ENCODE results near the gene PYCARD. TPM values are rescaled to one million over a fixed set of nuclear protein-coding genes. Genes with fewer than 3 reads are reported as not detected.
A peak's percentile ranks its signal among the peaks of the same experiment; 100 is the strongest.

Gene PYCARD
- total and polyA plus RNA-seq, 2 experiments from 2014 or later: 24.3 to 28.1 TPM

DNA sequence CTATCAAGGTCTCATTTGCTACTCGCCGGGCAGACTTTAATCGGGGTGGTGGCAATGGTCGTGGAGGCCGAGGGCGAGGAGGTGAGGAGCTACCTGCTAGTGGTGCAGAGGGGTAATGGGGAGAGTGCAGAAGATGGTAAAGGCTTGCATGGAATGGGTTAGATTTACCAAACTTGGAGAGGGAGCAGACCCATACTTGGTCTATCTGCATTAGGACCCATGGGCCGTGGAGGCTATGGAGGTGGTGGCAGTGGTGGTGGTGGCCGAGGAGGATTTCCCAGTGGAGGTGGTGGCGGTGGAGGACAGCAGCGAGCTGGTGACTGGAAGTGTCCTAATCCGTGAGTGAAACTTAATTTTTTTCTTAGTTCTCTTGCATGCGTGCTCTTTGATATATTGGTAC is 12.5 kb downstream of the PYCARD start:
- Histone ChIP-seq H3F3A (ENCODE audit: insufficient read depth) (peaks cover 100% of the 10 kb centered on the region), H3K4me2 (ENCODE audit: unreplicated experiment) (no peak overlapping the region), H2AFZ (no peak overlapping the region), H3K4me1 (ENCODE audit: insufficient read depth) (no peaks in the 10 kb centered on the region), H3K27ac (no peak overlapping the region), H3K4me3 (no peak overlapping the region), H3K27me3 (replicated peaks; ENCODE audit: insufficient read depth) (no peaks in the 10 kb centered on the region), H3K9ac (no peak overlapping the region), H3K9me2 (ENCODE audit: insufficient read depth) (no peaks in the 10 kb centered on the region), H4K20me1 (ENCODE audit: insufficient read depth) (peaks cover 14% of the 10 kb centered on the region), H3K9me3 (ENCODE audit: low read depth) (no peaks in the 10 kb centered on the region), H3K36me3 (ENCODE audit: low read depth) (peaks cover 100% of the 10 kb centered on the region), H3K79me2 (ENCODE audit: insufficient read depth) (peaks cover 91% of the 10 kb centered on the region)
- 91% methylated on average over 12 of the region's 12 CpGs for WGBS, 2 experiments (ENCODE audit: low coverage in 1 of 2, low lambda C conversion rate in 2 of 2, missing lambda C conversion rate in 2 of 2)
- in situ Hi-C loops (cut with MboI): no loop called here
- TF ChIP-seq EZH2phosphoT487 (IDR thresholded peaks at IDR 0.05; ENCODE audit: insufficient read depth, low read depth) (no peak), EZH2 (IDR thresholded peaks at IDR 0.05; ENCODE audit: insufficient read depth, poor library complexity, severe bottlenecking) (no peak)
- no peak for DNase-seq

DNA sequence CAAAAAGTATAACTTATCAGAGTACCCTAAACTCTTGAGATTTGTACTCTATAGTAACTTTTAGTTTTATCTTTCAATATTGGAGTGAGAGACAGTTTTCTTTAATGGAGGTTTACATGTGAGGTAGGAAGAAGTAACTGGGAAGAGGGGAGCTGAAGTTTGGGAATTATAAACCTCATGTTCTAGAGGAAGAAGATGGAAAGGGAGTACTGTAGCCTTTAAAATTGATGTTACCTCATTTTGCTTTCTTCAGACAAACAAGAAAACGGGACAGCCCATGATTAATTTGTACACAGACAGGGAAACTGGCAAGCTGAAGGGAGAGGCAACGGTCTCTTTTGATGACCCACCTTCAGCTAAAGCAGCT is 13.2 kb downstream of the PYCARD start:
- no peak for DNase-seq
- Histone ChIP-seq H3K4me2 (ENCODE audit: unreplicated experiment) (no peak overlapping the region), H3K4me1 (ENCODE audit: insufficient read depth) (no peaks in the 10 kb centered on the region), H3K9me2 (ENCODE audit: insufficient read depth) (no peaks in the 10 kb centered on the region), H4K20me1 (ENCODE audit: insufficient read depth) (peaks cover 19% of the 10 kb centered on the region), H3K9ac (no peak overlapping the region), H3K4me3 (no peak overlapping the region), H3F3A (ENCODE audit: insufficient read depth) (peaks cover 93% of the 10 kb centered on the region), H3K27ac (0 out of 2 replicates have a peak overlapping the region, but pooled peaks have one; percentile 0), H3K9me3 (ENCODE audit: low read depth) (no peaks in the 10 kb centered on the region), H2AFZ (no peak overlapping the region), H3K79me2 (ENCODE audit: insufficient read depth) (peaks cover 97% of the 10 kb centered on the region), H3K36me3 (ENCODE audit: low read depth) (peaks cover 100% of the 10 kb centered on the region), H3K27me3 (replicated peaks; ENCODE audit: insufficient read depth) (no peaks in the 10 kb centered on the region)
- in situ Hi-C loops (cut with MboI): no loop called here
- WGBS, 2 experiments (ENCODE audit: low coverage in 1 of 2, low lambda C conversion rate in 2 of 2, missing lambda C conversion rate in 2 of 2): 54 to 62% methylated on average over 2 of the region's 2 CpGs
- TF ChIP-seq EZH2phosphoT487 (IDR thresholded peaks at IDR 0.05; ENCODE audit: insufficient read depth, low read depth) (no peak), EZH2 (IDR thresholded peaks at IDR 0.05; ENCODE audit: insufficient read depth, poor library complexity, severe bottlenecking) (no peak)

DNA sequence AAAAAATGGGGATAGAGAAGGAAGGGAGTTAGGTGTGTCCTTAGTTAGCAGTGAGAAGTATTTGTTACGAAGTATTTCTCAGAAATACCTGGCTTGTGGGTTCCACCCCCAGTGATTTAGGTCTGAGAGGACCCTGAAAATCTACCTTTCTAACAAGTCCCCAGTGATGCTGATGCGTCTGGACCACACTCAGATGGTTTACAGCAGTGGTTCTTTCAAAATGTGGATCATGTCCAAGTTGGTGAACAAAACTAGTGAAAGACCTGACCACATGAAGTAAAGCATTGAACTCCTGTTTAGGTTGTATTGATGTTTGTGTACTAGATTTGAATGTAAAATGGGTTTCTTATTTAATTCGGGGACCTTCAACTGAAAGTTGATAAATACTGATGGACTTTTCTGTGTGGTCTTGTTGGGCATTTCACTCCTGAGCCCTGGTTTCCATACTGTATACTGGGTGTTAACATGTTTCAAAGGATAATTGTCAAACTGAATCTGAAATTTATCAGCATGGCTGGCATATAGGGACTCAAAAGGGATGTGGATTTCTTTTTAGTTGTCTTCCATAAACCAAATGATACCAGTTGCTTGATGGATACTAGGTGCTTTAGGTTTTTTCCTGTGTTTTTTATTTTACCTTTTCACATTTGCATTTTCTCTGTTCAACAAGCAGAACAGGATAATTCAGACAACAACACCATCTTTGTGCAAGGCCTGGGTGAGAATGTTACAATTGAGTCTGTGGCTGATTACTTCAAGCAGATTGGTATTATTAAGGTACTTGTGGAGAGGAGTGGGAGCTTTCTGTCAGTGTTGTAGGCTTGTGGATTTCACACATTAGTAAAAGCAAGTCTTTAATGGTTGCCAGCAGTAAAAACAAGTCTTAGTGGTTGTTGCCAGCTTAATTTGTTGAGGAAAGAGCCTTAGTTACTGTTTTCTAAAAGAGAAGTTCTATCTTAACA is 13.8 kb downstream of the PYCARD start:
- peaks cover 97% of the 10 kb centered on the region for H3K79me2 ChIP-seq (ENCODE audit: insufficient read depth)
- no peaks in the 10 kb centered on the region for H3K27me3 ChIP-seq (replicated peaks; ENCODE audit: insufficient read depth)
- H3K4me3 ChIP-seq: no peak overlapping the region
- no peaks in the 10 kb centered on the region for H3K9me3 ChIP-seq (ENCODE audit: low read depth)
- in situ Hi-C loops (cut with MboI): no loop called here
- H2AFZ ChIP-seq: no peak overlapping the region
- no peak for DNase-seq
- H3K4me2 ChIP-seq (ENCODE audit: unreplicated experiment): no peak overlapping the region
- 81 to 86% methylated on average over 3 of the region's 3 CpGs for WGBS, 2 experiments (ENCODE audit: low coverage in 1 of 2, low lambda C conversion rate in 2 of 2, missing lambda C conversion rate in 2 of 2)
- peaks cover 87% of the 10 kb centered on the region for H3F3A ChIP-seq (ENCODE audit: insufficient read depth)
- H3K9ac ChIP-seq: peak overlapping the region; percentile 7; the same call in 1 of the 2 replicates
- no peak for TF ChIP-seq EZH2 (IDR thresholded peaks at IDR 0.05; ENCODE audit: insufficient read depth, poor library complexity, severe bottlenecking)
- TF ChIP-seq EZH2phosphoT487 (IDR thresholded peaks at IDR 0.05; ENCODE audit: insufficient read depth, low read depth): no peak
- 0 out of 2 replicates have a peak overlapping the region, but pooled peaks have one; percentile 0 for H3K27ac ChIP-seq
- H4K20me1 ChIP-seq (ENCODE audit: insufficient read depth): peaks cover 22% of the 10 kb centered on the region
- peaks cover 98% of the 10 kb centered on the region for H3K36me3 ChIP-seq (ENCODE audit: low read depth)
- H3K9me2 ChIP-seq (ENCODE audit: insufficient read depth): no peaks in the 10 kb centered on the region
- H3K4me1 ChIP-seq (ENCODE audit: insufficient read depth): 0 out of 2 replicates have a peak, but pooled peaks cover 4% of the 10 kb centered on the region

DNA sequence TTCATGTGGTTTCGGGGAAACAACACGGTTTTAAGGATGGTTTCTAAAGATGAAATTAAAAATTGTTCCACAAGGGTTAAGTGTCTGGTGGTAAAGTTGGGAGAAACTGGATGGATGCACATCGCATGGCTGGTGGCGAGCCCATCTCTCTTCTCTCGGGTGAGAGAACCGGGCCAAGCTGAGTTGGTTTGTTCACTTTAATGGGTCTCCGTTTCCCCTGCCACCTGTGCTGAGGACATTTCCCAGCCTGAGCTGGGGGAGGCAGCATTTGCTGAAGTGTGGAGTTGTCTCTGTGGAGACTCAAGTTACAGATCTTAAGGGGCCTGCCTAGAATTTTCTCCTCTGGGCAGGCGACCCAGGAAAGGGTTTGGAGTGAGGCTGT is 14.8 kb downstream of the PYCARD start:
- Histone ChIP-seq H3K4me2 (ENCODE audit: unreplicated experiment) (no peak overlapping the region), H3K4me1 (ENCODE audit: insufficient read depth) (peaks cover 13% of the 10 kb centered on the region), H3K79me2 (ENCODE audit: insufficient read depth) (peaks cover 97% of the 10 kb centered on the region), H3K36me3 (ENCODE audit: low read depth) (peaks cover 98% of the 10 kb centered on the region), H3K4me3 (no peak overlapping the region), H3K27me3 (replicated peaks; ENCODE audit: insufficient read depth) (no peaks in the 10 kb centered on the region), H3F3A (ENCODE audit: insufficient read depth) (peaks cover 85% of the 10 kb centered on the region), H3K9ac (0 out of 2 replicates have a peak overlapping the region, but pooled peaks have one; percentile 7), H3K9me2 (ENCODE audit: insufficient read depth) (no peaks in the 10 kb centered on the region), H3K9me3 (ENCODE audit: low read depth) (no peaks in the 10 kb centered on the region), H2AFZ (no peak overlapping the region), H4K20me1 (ENCODE audit: insufficient read depth) (peaks cover 32% of the 10 kb centered on the region), H3K27ac (no peak overlapping the region)
- 81 to 84% methylated on average over 8 of the region's 8 CpGs for WGBS, 2 experiments (ENCODE audit: low coverage in 1 of 2, low lambda C conversion rate in 2 of 2, missing lambda C conversion rate in 2 of 2)
- DNase-seq: no peak
- in situ Hi-C loops (cut with MboI): no loop called here
- no peak for TF ChIP-seq EZH2phosphoT487 (IDR thresholded peaks at IDR 0.05; ENCODE audit: insufficient read depth, low read depth)
- TF ChIP-seq EZH2 (IDR thresholded peaks at IDR 0.05; ENCODE audit: insufficient read depth, poor library complexity, severe bottlenecking): no peak

Measured in GM23248 (cell line).